Measurements from ENCODE around the gene CASZ1. TPM values are rescaled to one million over a fixed set of nuclear protein-coding genes. Genes with fewer than 3 reads are reported as not detected.
A peak's percentile ranks its signal among the peaks of the same experiment; 100 is the strongest.

Gene CASZ1
- total RNA-seq, 2 donors from 2014 or later: 45.0 to 56.0 TPM

- intact Hi-C loops (cut with DNase I): no loop called here
- Histone ChIP-seq H3K4me1 (peaks cover 6% of the 10 kb centered on the region), H3K9me3 (no peaks in the 10 kb centered on the region), H3K9ac (ENCODE audit: low read depth in 2 of 2, low read length in 2 of 2) (no peak overlapping the region), H3K27me3 (no peaks in the 10 kb centered on the region), H3K4me3 (no peak overlapping the region), H3K36me3 (no peaks in the 10 kb centered on the region), H3K27ac (no peak overlapping the region)
- no peak for TF ChIP-seq CTCF (IDR thresholded peaks at IDR 0.05)
- no peak for DNase-seq
These were observed 95.3 kb downstream of the CASZ1 start for GRCh38 chr1:10701145-10701544.

GRCh38 chr1:10699470-10699835 is 97.0 kb downstream of the CASZ1 start:
- H3K9ac ChIP-seq (ENCODE audit: low read depth in 2 of 2, low read length in 2 of 2): no peak overlapping the region
- no peak for TF ChIP-seq CTCF (IDR thresholded peaks at IDR 0.05)
- peaks cover 6% of the 10 kb centered on the region for H3K4me1 ChIP-seq
- no peak overlapping the region for H3K27ac ChIP-seq
- no peaks in the 10 kb centered on the region for H3K27me3 ChIP-seq
- intact Hi-C loops (cut with DNase I): loop anchor here (10.0 kb wide), 1 partner anchor 195 kb away; no protein-coding TSS in a partner anchor
- no peak for DNase-seq
- H3K9me3 ChIP-seq: no peaks in the 10 kb centered on the region
- no peaks in the 10 kb centered on the region for H3K36me3 ChIP-seq
- H3K4me3 ChIP-seq: no peak overlapping the region

- no peaks in the 10 kb centered on the region for H3K9me3 ChIP-seq
- TF ChIP-seq CTCF (IDR thresholded peaks at IDR 0.05): no peak
- no peak for DNase-seq
- no peaks in the 10 kb centered on the region for H3K27me3 ChIP-seq
- intact Hi-C loops (cut with DNase I): loop anchor here (10.0 kb wide), 1 partner anchor 194 kb away; no protein-coding TSS in a partner anchor
- H3K27ac ChIP-seq: no peak overlapping the region
- H3K4me3 ChIP-seq: no peak overlapping the region
- peak overlapping the region in 1 of 2 donors; percentile 24 for H3K9ac ChIP-seq (ENCODE audit: low read depth in 2 of 2, low read length in 2 of 2)
- H3K4me1 ChIP-seq: peaks cover 6% of the 10 kb centered on the region
- no peaks in the 10 kb centered on the region for H3K36me3 ChIP-seq
These were observed 97.5 kb downstream of the CASZ1 start for GRCh38 chr1:10698726-10699469.

- Histone ChIP-seq H3K27me3 (no peaks in the 10 kb centered on the region), H3K27ac (no peak overlapping the region), H3K4me3 (no peak overlapping the region), H3K9ac (ENCODE audit: low read depth in 2 of 2, low read length in 2 of 2) (no peak overlapping the region), H3K4me1 (peaks cover 8% of the 10 kb centered on the region), H3K36me3 (no peaks in the 10 kb centered on the region), H3K9me3 (no peaks in the 10 kb centered on the region)
- no peak for DNase-seq
- intact Hi-C loops (cut with DNase I): loop anchor here (10.0 kb wide), 1 partner anchor 193 kb away; no protein-coding TSS in a partner anchor
- no peak for TF ChIP-seq CTCF (IDR thresholded peaks at IDR 0.05)
These were observed 98.8 kb downstream of the CASZ1 start for GRCh38 chr1:10697621-10698160.

GRCh38 chr1:10696977-10697376 is 99.5 kb downstream of the CASZ1 start:
- H3K27me3 ChIP-seq: no peaks in the 10 kb centered on the region
- DNase-seq: no peak
- no peak overlapping the region for H3K9ac ChIP-seq (ENCODE audit: low read depth in 2 of 2, low read length in 2 of 2)
- intact Hi-C loops (cut with DNase I): loop anchor here (10.0 kb wide), 1 partner anchor 192 kb away; no protein-coding TSS in a partner anchor
- H3K36me3 ChIP-seq: no peaks in the 10 kb centered on the region
- H3K9me3 ChIP-seq: no peaks in the 10 kb centered on the region
- H3K27ac ChIP-seq: no peak overlapping the region
- H3K4me1 ChIP-seq: peaks cover 14% of the 10 kb centered on the region
- TF ChIP-seq CTCF (IDR thresholded peaks at IDR 0.05): no peak
- H3K4me3 ChIP-seq: no peak overlapping the region

All from colonic mucosa (tissue), 4 donors.